Measurements from ENCODE around the gene EFNA4.

GRCh38 chr1:155082301-155083051 is 18.9 kb downstream of the EFNA4 start:
- no peak for TF ChIP-seq POLR2A (IDR thresholded peaks at IDR 0.05)
- TF ChIP-seq, protein P1, sequence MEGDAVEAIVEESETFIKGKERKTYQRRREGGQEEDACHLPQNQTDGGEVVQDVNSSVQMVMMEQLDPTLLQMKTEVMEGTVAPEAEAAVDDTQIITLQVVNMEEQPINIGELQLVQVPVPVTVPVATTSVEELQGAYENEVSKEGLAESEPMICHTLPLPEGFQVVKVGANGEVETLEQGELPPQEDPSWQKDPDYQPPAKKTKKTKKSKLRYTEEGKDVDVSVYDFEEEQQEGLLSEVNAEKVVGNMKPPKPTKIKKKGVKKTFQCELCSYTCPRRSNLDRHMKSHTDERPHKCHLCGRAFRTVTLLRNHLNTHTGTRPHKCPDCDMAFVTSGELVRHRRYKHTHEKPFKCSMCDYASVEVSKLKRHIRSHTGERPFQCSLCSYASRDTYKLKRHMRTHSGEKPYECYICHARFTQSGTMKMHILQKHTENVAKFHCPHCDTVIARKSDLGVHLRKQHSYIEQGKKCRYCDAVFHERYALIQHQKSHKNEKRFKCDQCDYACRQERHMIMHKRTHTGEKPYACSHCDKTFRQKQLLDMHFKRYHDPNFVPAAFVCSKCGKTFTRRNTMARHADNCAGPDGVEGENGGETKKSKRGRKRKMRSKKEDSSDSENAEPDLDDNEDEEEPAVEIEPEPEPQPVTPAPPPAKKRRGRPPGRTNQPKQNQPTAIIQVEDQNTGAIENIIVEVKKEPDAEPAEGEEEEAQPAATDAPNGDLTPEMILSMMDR (IDR thresholded peaks at IDR 0.05), result no peak

Measured in heart left ventricle (tissue), 13 donors.